ENCODE results near the gene LTB4R2.

LTB4R2 gene

GRCh38 chr14:24315243-24315806 lies 5.4 kb downstream of the LTB4R2 start:
- peaks cover 9 to 44% (median 19%) of the 10 kb centered on the region in 11 experiments; a peak in 20 of 22 replicates for H3K36me3 ChIP-seq
- peaks cover 51 to 89% (median 86%) of the 10 kb centered on the region in 10 experiments for H3K4me1 ChIP-seq
- H4K20me1 ChIP-seq = peaks cover 0 to 4% (median 0%) of the 10 kb centered on the region in 11 experiments; a peak in 5 of 22 replicates
- H3K27me3 ChIP-seq = no peaks in the 10 kb centered on the region
- H3K4me3 ChIP-seq = peak overlapping the region in 5 of 10 experiments; percentile 16 to 80 (median 71); a peak in 6 of 20 replicates
- H3K9ac ChIP-seq = peak overlapping the region; percentile 8 to 91 (median 88); a peak in 13 of 22 replicates
- H3K4me2 ChIP-seq = peak overlapping the region; percentile 85 to 100 (median 97)
- no peaks in the 10 kb centered on the region for H3K9me3 ChIP-seq (replicated peaks in 1 of 11)
- TF ChIP-seq Cebpa-rat (IDR thresholded peaks at IDR 0.05) = no peak
- peak overlapping the region; percentile 54 to 96 (median 92); a peak in 18 of 22 replicates for H3K27ac ChIP-seq

GRCh38 chr14:24315807-24316596 lies 6.1 kb downstream of the LTB4R2 start:
- Histone ChIP-seq H3K4me2 (peak overlapping the region in 10 of 11 experiments; percentile 85 to 100 (median 97); a peak in 17 of 22 replicates), H4K20me1 (no peaks in the 10 kb centered on the region), H3K9ac (peak overlapping the region in 7 of 11 experiments; percentile 6 to 88 (median 12); a peak in 3 of 22 replicates), H3K36me3 (peaks cover 9 to 44% (median 19%) of the 10 kb centered on the region in 11 experiments; a peak in 20 of 22 replicates), H3K27me3 (no peaks in the 10 kb centered on the region), H3K4me3 (peak overlapping the region in 1 of 10 experiments; percentile 70; a peak in 2 of 20 replicates), H3K9me3 (replicated peaks in 1 of 11) (no peaks in the 10 kb centered on the region), H3K27ac (peak overlapping the region in 9 of 11 experiments; percentile 21 to 94 (median 92); a peak in 17 of 22 replicates), H3K4me1 (peaks cover 44 to 83% (median 80%) of the 10 kb centered on the region in 10 experiments)
- no peak for TF ChIP-seq Cebpa-rat (IDR thresholded peaks at IDR 0.05)

- peak overlapping the region in 5 of 11 experiments; percentile 6 to 57 (median 19); a peak in 6 of 22 replicates for H3K9ac ChIP-seq
- no peaks in the 10 kb centered on the region for H4K20me1 ChIP-seq
- peaks cover 38 to 78% (median 74%) of the 10 kb centered on the region in 10 experiments for H3K4me1 ChIP-seq
- no peak for TF ChIP-seq Cebpa-rat (IDR thresholded peaks at IDR 0.05)
- H3K36me3 ChIP-seq = peaks cover 9 to 44% (median 19%) of the 10 kb centered on the region in 11 experiments; a peak in 20 of 22 replicates
- H3K27me3 ChIP-seq = no peaks in the 10 kb centered on the region
- peak overlapping the region in 8 of 11 experiments; percentile 43 to 100 (median 95); a peak in 17 of 22 replicates for H3K4me2 ChIP-seq
- no peaks in the 10 kb centered on the region for H3K9me3 ChIP-seq (replicated peaks in 1 of 11)
- no peak overlapping the region; a peak in 1 of 20 replicates for H3K4me3 ChIP-seq
- H3K27ac ChIP-seq = peak overlapping the region in 9 of 11 experiments; percentile 21 to 94 (median 92); a peak in 16 of 22 replicates
Observed at GRCh38 chr14:24316597-24316950, 6.6 kb downstream of the LTB4R2 start.

GRCh38 chr14:24317141-24317928 lies 7.4 kb downstream of the LTB4R2 start:
- H3K4me1 ChIP-seq = peaks cover 31 to 78% (median 69%) of the 10 kb centered on the region in 10 experiments
- H3K27ac ChIP-seq = peak overlapping the region in 9 of 11 experiments; percentile 21 to 94 (median 92); a peak in 15 of 22 replicates
- H4K20me1 ChIP-seq = no peaks in the 10 kb centered on the region
- H3K27me3 ChIP-seq = no peaks in the 10 kb centered on the region
- H3K9me3 ChIP-seq (replicated peaks in 1 of 11) = no peaks in the 10 kb centered on the region
- no peak for TF ChIP-seq Cebpa-rat (IDR thresholded peaks at IDR 0.05)
- H3K36me3 ChIP-seq = peaks cover 9 to 44% (median 19%) of the 10 kb centered on the region in 11 experiments; a peak in 20 of 22 replicates
- peak overlapping the region in 1 of 10 experiments; percentile 16; a peak in 1 of 20 replicates for H3K4me3 ChIP-seq
- H3K4me2 ChIP-seq = peak overlapping the region in 10 of 11 experiments; percentile 5 to 100 (median 90); a peak in 19 of 22 replicates
- peak overlapping the region in 3 of 11 experiments; percentile 6 to 32 (median 11); a peak in 3 of 22 replicates for H3K9ac ChIP-seq

GRCh38 chr14:24321212-24321975 lies 11.5 kb downstream of the LTB4R2 start:
- peaks cover under 1 to 18% (median 4%) of the 10 kb centered on the region in 11 experiments; a peak in 16 of 22 replicates for H3K36me3 ChIP-seq
- no peaks in the 10 kb centered on the region for H3K27me3 ChIP-seq
- H3K4me1 ChIP-seq = peaks cover 22 to 75% (median 57%) of the 10 kb centered on the region in 10 experiments
- TF ChIP-seq Cebpa-rat (IDR thresholded peaks at IDR 0.05) = no peak
- no peaks in the 10 kb centered on the region for H4K20me1 ChIP-seq
- H3K9ac ChIP-seq = no peak overlapping the region
- H3K9me3 ChIP-seq (replicated peaks in 1 of 11) = no peaks in the 10 kb centered on the region
- H3K4me2 ChIP-seq = peak overlapping the region in 2 of 11 experiments; percentile 46 to 50; a peak in 1 of 22 replicates
- H3K27ac ChIP-seq = no peak overlapping the region
- no peak overlapping the region for H3K4me3 ChIP-seq

GRCh38 chr14:24322672-24323071 lies 12.7 kb downstream of the LTB4R2 start:
- H3K9me3 ChIP-seq (replicated peaks in 1 of 11) = no peaks in the 10 kb centered on the region
- peak overlapping the region; percentile 10 to 50 (median 26); a peak in 15 of 22 replicates for H3K4me2 ChIP-seq
- H4K20me1 ChIP-seq = no peaks in the 10 kb centered on the region
- peaks cover 35 to 75% (median 57%) of the 10 kb centered on the region in 10 experiments for H3K4me1 ChIP-seq
- H3K27ac ChIP-seq = no peak overlapping the region
- H3K9ac ChIP-seq = no peak overlapping the region
- H3K4me3 ChIP-seq = no peak overlapping the region
- H3K36me3 ChIP-seq = peaks cover 0 to 7% (median 0%) of the 10 kb centered on the region in 11 experiments; a peak in 1 of 22 replicates
- no peaks in the 10 kb centered on the region for H3K27me3 ChIP-seq
- TF ChIP-seq Cebpa-rat (IDR thresholded peaks at IDR 0.05) = no peak

- Histone ChIP-seq H4K20me1 (no peaks in the 10 kb centered on the region), H3K4me1 (peaks cover 38 to 72% (median 56%) of the 10 kb centered on the region in 10 experiments), H3K36me3 (0 out of 22 replicates have a peak, but pooled peaks cover 0 to under 1% (median 0%) of the 10 kb centered on the region in 11 experiments), H3K27ac (no peak overlapping the region), H3K4me3 (no peak overlapping the region), H3K27me3 (no peaks in the 10 kb centered on the region), H3K9ac (no peak overlapping the region), H3K9me3 (replicated peaks in 1 of 11) (no peaks in the 10 kb centered on the region), H3K4me2 (peak overlapping the region in 9 of 11 experiments; percentile 10 to 50 (median 26); a peak in 10 of 22 replicates)
- TF ChIP-seq Cebpa-rat (IDR thresholded peaks at IDR 0.05) = no peak
Observed at GRCh38 chr14:24323341-24323740, 13.4 kb downstream of the LTB4R2 start.

Data from BLaER1 treated with 17β-estradiol and CSF1 and Interleukin-3, amounts not matched to agents 10 nM and 100 nM (cell line).